SU-DHL-6 (cell line): ENCODE results near the gene ALS2CL.

Experiments
- H2AFZ ChIP-seq: fragments of 200-600 bp; sonication (generic); 2 replicates; pipeline ENCODE4 v1.6.1; 2014; ENCODE audit warnings: low read depth, mild to moderate bottlenecking, moderate library complexity, mixed read lengths, antibody characterized with exemption, low read length; ENCODE audit not compliant: severe bottlenecking
- H3F3A ChIP-seq: fragments of 200-600 bp; shearing (Covaris generic); 2 replicates; pipeline ENCODE4 v1.6.0; 2016; ENCODE audit warnings: antibody characterized with exemption, mild to moderate bottlenecking; ENCODE audit not compliant: insufficient read depth
- H3K27ac ChIP-seq: fragments of 200-600 bp; sonication (generic); 2 replicates; pipeline ENCODE4 v1.5.1; 2016; ENCODE audit warnings: low read depth, mild to moderate bottlenecking, low read length, moderate library complexity, mixed read lengths
- H3K27me3 ChIP-seq: fragments of 200-600 bp; sonication (generic), shearing (Covaris generic); 2 replicates; pipeline ENCODE4 v1.6.0; 2014; ENCODE audit warnings: mild to moderate bottlenecking, low read length
- H3K36me3 ChIP-seq: fragments of 200-600 bp; sonication (generic); 2 replicates; pipeline ENCODE4 v1.6.1; 2014; ENCODE audit warnings: mild to moderate bottlenecking, low read length, mixed read lengths
- H3K4me2 ChIP-seq: fragments of 300-600, 200-600 bp; shearing (Covaris generic), sonication (generic); 2 replicates; pipeline ENCODE4 v1.6.0; 2014; ENCODE audit warnings: low read length, low read depth, mild to moderate bottlenecking; ENCODE audit not compliant: poor library complexity, severe bottlenecking
- H3K4me3 ChIP-seq: fragments of 200-600 bp; sonication (generic); 2 replicates; pipeline ENCODE4 v1.5.1; 2014; ENCODE audit warnings: antibody characterized with exemption, low read length, mild to moderate bottlenecking, mixed read lengths; ENCODE audit not compliant: insufficient read depth, poor library complexity, severe bottlenecking
- H3K79me2 ChIP-seq: fragments of 200-600 bp; sonication (generic); 2 replicates; pipeline ENCODE4 v1.6.1; 2014; ENCODE audit warnings: mild to moderate bottlenecking, low read length, moderate library complexity; ENCODE audit not compliant: insufficient read depth
- H3K9ac ChIP-seq: fragments of 200-600 bp; sonication (generic); 2 replicates; pipeline ENCODE4 v1.7.0; 2014; ENCODE audit warnings: mild to moderate bottlenecking, low read length
- H3K9me2 ChIP-seq: fragments of 200-600 bp; sonication (generic); replicated peaks from 2 replicates; pipeline ENCODE4 v1.6.1; 2014; ENCODE audit warnings: low read length; ENCODE audit not compliant: insufficient read depth
- H3K9me3 ChIP-seq: fragments of 200-600 bp; sonication (generic); 2 replicates; pipeline ENCODE4 v1.6.1; 2014; ENCODE audit warnings: low read length, mixed read lengths; ENCODE audit not compliant: insufficient read depth
- H4K20me1 ChIP-seq: fragments of 200-600 bp; sonication (generic); 2 replicates; pipeline ENCODE4 v1.6.1; 2014; ENCODE audit warnings: low read depth, mild to moderate bottlenecking, antibody characterized with exemption, low read length, moderate library complexity, mixed read lengths
- CTCF ChIP-seq: fragments of 200-600 bp; sonication (generic); IDR thresholded peaks from one replicate; pipeline ENCODE4 v1.5.1; 2017; ENCODE audit warnings: antibody characterized with exemption, mild to moderate bottlenecking, low read length, moderate library complexity; ENCODE audit not compliant: insufficient read depth, poor library complexity, severe bottlenecking
- EZH2phosphoT487 ChIP-seq: fragments of 200-600 bp; sonication (generic), shearing (Covaris generic); conservative IDR thresholded peaks from 2 replicates; pipeline ENCODE4 v1.6.1; 2018; ENCODE audit warnings: mild to moderate bottlenecking, antibody characterized with exemption, low read length, moderate library complexity, mixed read lengths

ALS2CL gene

GRCh38 chr3:46649436-46649835 lies 44.0 kb downstream of the ALS2CL start:
- H3K36me3 ChIP-seq = no peaks in the 10 kb centered on the region
- TF ChIP-seq EZH2phosphoT487 (no peak), CTCF (no peak)
- H4K20me1 ChIP-seq = no peaks in the 10 kb centered on the region
- no peak overlapping the region for H2AFZ ChIP-seq
- no peaks in the 10 kb centered on the region for H3F3A ChIP-seq
- no peak overlapping the region for H3K4me2 ChIP-seq
- H3K4me3 ChIP-seq = no peak overlapping the region
- no peaks in the 10 kb centered on the region for H3K79me2 ChIP-seq
- no peak overlapping the region for H3K9ac ChIP-seq
- no peaks in the 10 kb centered on the region for H3K9me2 ChIP-seq
- H3K9me3 ChIP-seq = peaks cover 8% of the 10 kb centered on the region; the same call in 1 of the 2 replicates
- H3K27me3 ChIP-seq = no peaks in the 10 kb centered on the region
- H3K27ac ChIP-seq = no peak overlapping the region

- no peaks in the 10 kb centered on the region for H3K79me2 ChIP-seq
- no peaks in the 10 kb centered on the region for H3F3A ChIP-seq
- no peaks in the 10 kb centered on the region for H3K36me3 ChIP-seq
Measured at GRCh38 chr3:46648096-46648495, 45.4 kb downstream of the ALS2CL start.

GRCh38 chr3:46646700-46647099 lies 46.8 kb downstream of the ALS2CL start:
- Histone ChIP-seq H3K9me2 (no peaks in the 10 kb centered on the region), H3K27me3 (no peaks in the 10 kb centered on the region), H3K4me3 (no peak overlapping the region), H3K27ac (no peak overlapping the region), H2AFZ (no peak overlapping the region), H3K36me3 (no peaks in the 10 kb centered on the region), H3K79me2 (no peaks in the 10 kb centered on the region), H3K9me3 (peaks cover 2% of the 10 kb centered on the region; the same call in 1 of the 2 replicates), H4K20me1 (no peaks in the 10 kb centered on the region), H3K4me2 (no peak overlapping the region), H3K9ac (no peak overlapping the region), H3F3A (no peaks in the 10 kb centered on the region)
- no peak for TF ChIP-seq CTCF
- no peak for TF ChIP-seq EZH2phosphoT487

More at GRCh38 chr3:46648096-46648495, 45.4 kb downstream of the ALS2CL start:
- Histone ChIP-seq H2AFZ (no peak overlapping the region), H3K9ac (no peak overlapping the region), H3K4me2 (no peak overlapping the region), H3K9me2 (no peaks in the 10 kb centered on the region), H3K27ac (no peak overlapping the region), H3K9me3 (peaks cover 8% of the 10 kb centered on the region; the same call in 1 of the 2 replicates), H3K4me3 (no peak overlapping the region), H3K27me3 (no peaks in the 10 kb centered on the region), H4K20me1 (no peaks in the 10 kb centered on the region)
- no peak for TF ChIP-seq CTCF
- TF ChIP-seq EZH2phosphoT487 = no peak

GRCh38 chr3:46643701-46644100 lies 49.8 kb downstream of the ALS2CL start:
- H3K79me2 ChIP-seq = no peaks in the 10 kb centered on the region
- no peak overlapping the region for H2AFZ ChIP-seq
- no peaks in the 10 kb centered on the region for H3F3A ChIP-seq
- no peak overlapping the region for H3K27ac ChIP-seq
- H3K9ac ChIP-seq = no peak overlapping the region
- no peaks in the 10 kb centered on the region for H3K36me3 ChIP-seq
- no peak for TF ChIP-seq EZH2phosphoT487
- no peak for TF ChIP-seq CTCF
- no peak overlapping the region for H3K4me2 ChIP-seq
- H3K4me3 ChIP-seq = no peak overlapping the region
- no peaks in the 10 kb centered on the region for H3K9me3 ChIP-seq
- no peaks in the 10 kb centered on the region for H4K20me1 ChIP-seq
- H3K9me2 ChIP-seq = no peaks in the 10 kb centered on the region
- H3K27me3 ChIP-seq = no peaks in the 10 kb centered on the region
